Heart right ventricle (tissue), 16 donors: ENCODE results near the gene CLIC4. TPM values are rescaled to one million over a fixed set of nuclear protein-coding genes. Genes with fewer than 3 reads are reported as not detected.

Source experiments
- ATAC-seq, 8 donors: fragments of 200-7000 bp; cut with Tn5 transposase; one replicate each; pipeline ENCODE4 v1.9.1; 2020; ENCODE audit warnings: mild to moderate bottlenecking in 8 of 8, moderate library complexity in 8 of 8, moderate number of reproducible peaks in 1 of 8
- DNase-seq, 2 donors: peaks; one replicate each; pipeline ENCODE4 v3.0.0-alpha.2; 2020
- H3K27ac ChIP-seq, 10 donors: fragments of 200-600 bp; sonication (generic) in 2 of 10; one replicate each; pipeline versions ENCODE4 v1.5.0 to v1.8.0; 2020 to 2022; ENCODE audit warnings: mild to moderate bottlenecking in 3 of 10
- H3K27me3 ChIP-seq, 7 donors: fragments of 200-600 bp; one replicate each; pipeline ENCODE4 v1.8.0; 2021 to 2022; ENCODE audit warnings: mild to moderate bottlenecking in 2 of 7
- H3K36me3 ChIP-seq, 9 donors: fragments of 200-600 bp; sonication (generic) in 1 of 9; one replicate each; pipeline versions ENCODE4 v1.5.0 to v1.8.0; 2020 to 2022; ENCODE audit warnings: mild to moderate bottlenecking in 2 of 9
- H3K4me1 ChIP-seq, 9 donors: fragments of 200-600 bp; sonication (generic) in 1 of 9; one replicate each; pipeline versions ENCODE4 v1.5.0 to v1.8.0; 2020 to 2022; ENCODE audit warnings: mild to moderate bottlenecking in 4 of 9
- H3K4me3 ChIP-seq, 10 donors: fragments of 200-600 bp; sonication (generic) in 2 of 10; one replicate each; pipeline versions ENCODE4 v1.5.0 to v1.8.0; 2020 to 2022; ENCODE audit warnings: mild to moderate bottlenecking in 7 of 10, moderate library complexity in 2 of 10
- H3K9me3 ChIP-seq, 11 donors: fragments of 200-600 bp in 10 of 11; sonication (generic) in 2 of 11; one replicate each; pipeline versions ENCODE4 v1.5.0 to v1.8.0; 2013 to 2022; ENCODE audit warnings: mild to moderate bottlenecking in 2 of 11, control low read depth in 1 of 11, moderate library complexity in 1 of 11
- CTCF ChIP-seq, 9 donors: fragments of 200-600 bp; sonication (generic) in 2 of 9; IDR thresholded peaks; one replicate each; pipeline versions ENCODE4 v1.5.0 to v1.8.0; 2021 to 2022; ENCODE audit warnings: antibody characterized with exemption in 9 of 9, mild to moderate bottlenecking in 5 of 9, moderate library complexity in 1 of 9
- WGBS, 2 donors: extraction: QIAGEN DNeasy Blood & Tissue Kit; methylation state at CpG; one replicate each; pipeline ENCODE4 v1.1.7; 2013; ENCODE audit warnings: inconsistent platforms in 1 of 2; 5-methylcytosine and 5-hydroxymethylcytosine counted together
- intact Hi-C, 10 donors: fragments of 100-400 bp; cut with DNase I; formaldehyde crosslinking; loops; one replicate each; pipeline versions ENCODE4 v1.11.1 to v1.14.2; 2022
- polyA plus RNA-seq, 2 donors: library from polyadenylated mRNA; stranded (reverse); fragments of 200-250 nt; gene quantifications; one replicate each; pipeline ENCODE4 v1.2.3, GENCODE V29; 2013
- total RNA-seq, 10 donors: library from RNA; stranded (reverse); fragmentation: NEBNext Ultra II Directional in 3 of 10; extraction: Animal tissue kit (Norgen Biotek cat#: 25700) in 3 of 10; gene quantifications; one replicate each; pipeline versions ENCODE4 v1.2.1 to v1.2.4, GENCODE V29; 2021 to 2023
- donor health status: Arrhythmogenic right ventricular cardiomyopathy.
- donor health status: ischemic (EF 13 %, LVEDD 7.1; RV severe dilation, severe dysfunction).
- donor health status: healthy with polysubstance abuse.
- donor health status: DM: no; HTN: yes; CAD: no.
- donor health status: DM: no; HTN: no; CAD: no.
- donor health status: ischemic (EF 25% LVEDD 6.9; RV normal size, moderate dysfunction).
- donor health status: ischemic (EF 25% LVEDD 5.7; RV mildly dilated, moderate dysfunction).
- donor health status: healthy.
- donor health status: DM: yes; HTN: yes; CAD: no.
- donor health status: Ischemic cardiomyopathy.
- donor health status: ischemic (EF 35%, LVEDD 5.7; RV mildly dilated, moderate dysfunction).
- donor health status: nonischemic (EF 11% LVEDD 7.7; RV severe dilation, severe dysfunction).
- donor health status: DM: yes; HTN: yes; CAD: no.
- donor health status: PGD.
- donor health status: ischemic (EF 29% LVEDD 5.4; RV normal size, mild dysfunction).
- donor health status: nonischemic (EF 23%, LVEDD 6.1; RV moderate dilation, normal function).

The CLIC4 gene
- total and polyA plus RNA-seq, 12 donors, result 90.8 to 511 (median 336) TPM

GRCh38 chr1:24870551-24871195, 125.4 kb downstream of the CLIC4 start:
- DNase-seq, result no peak
- H3K4me1 ChIP-seq, result peaks cover 0 to 17% (median 0%) of the 10 kb centered on the region in 9 donors
- no peak for TF ChIP-seq CTCF (IDR thresholded peaks at IDR 0.05)
- intact Hi-C loops, result no loop called here
- peaks cover 0 to 54% (median 34%) of the 10 kb centered on the region in 7 donors for H3K27me3 ChIP-seq
- ATAC-seq, result no peak
- 55 to 61% methylated on average over 20 of the region's 20 CpGs for WGBS, 2 donors
- no peak overlapping the region for H3K4me3 ChIP-seq
- H3K9me3 ChIP-seq, result no peaks in the 10 kb centered on the region
- H3K27ac ChIP-seq, result no peak overlapping the region
- no peaks in the 10 kb centered on the region for H3K36me3 ChIP-seq

GRCh38 chr1:24871306-24871901, 126.2 kb downstream of the CLIC4 start:
- no peak overlapping the region for H3K27ac ChIP-seq
- H3K4me3 ChIP-seq, result no peak overlapping the region
- H3K4me1 ChIP-seq, result peaks cover 0 to 17% (median 0%) of the 10 kb centered on the region in 9 donors
- DNase-seq (no peak), ATAC-seq (no peak)
- no peaks in the 10 kb centered on the region for H3K36me3 ChIP-seq
- no peak for TF ChIP-seq CTCF (IDR thresholded peaks at IDR 0.05)
- intact Hi-C loops, result no loop called here
- H3K27me3 ChIP-seq, result peaks cover 0 to 49% (median 32%) of the 10 kb centered on the region in 7 donors
- H3K9me3 ChIP-seq, result no peaks in the 10 kb centered on the region
- WGBS, 2 donors, result 87 to 90% methylated on average over 11 of the region's 11 CpGs

- no peak for TF ChIP-seq CTCF (IDR thresholded peaks at IDR 0.05)
- intact Hi-C loops, result no loop called here
- no peaks in the 10 kb centered on the region for H3K36me3 ChIP-seq
- H3K27ac ChIP-seq, result no peak overlapping the region
- H3K4me1 ChIP-seq, result peaks cover 0 to 17% (median 0%) of the 10 kb centered on the region in 9 donors
- ATAC-seq, result peak in 6 of 8 donors; percentile 42 to 67 (median 50)
- WGBS, 2 donors, result 83 to 85% methylated on average over 19 of the region's 19 CpGs
- peak in 1 of 2 donors; percentile 16 for DNase-seq
- no peaks in the 10 kb centered on the region for H3K9me3 ChIP-seq
- peaks cover 0 to 44% (median 25%) of the 10 kb centered on the region in 7 donors for H3K27me3 ChIP-seq
- H3K4me3 ChIP-seq, result no peak overlapping the region
Observed at GRCh38 chr1:24872061-24872850, 127.0 kb downstream of the CLIC4 start.

GRCh38 chr1:24873148-24873547, 127.9 kb downstream of the CLIC4 start:
- Histone ChIP-seq H3K4me3 (no peak overlapping the region), H3K36me3 (no peaks in the 10 kb centered on the region), H3K27ac (no peak overlapping the region), H3K4me1 (peaks cover 0 to 17% (median 0%) of the 10 kb centered on the region in 9 donors), H3K27me3 (peaks cover 0 to 40% (median 27%) of the 10 kb centered on the region in 7 donors), H3K9me3 (no peaks in the 10 kb centered on the region)
- no peak for TF ChIP-seq CTCF (IDR thresholded peaks at IDR 0.05)
- 80 to 92% methylated on average over 1 of the region's 1 CpG for WGBS, 2 donors
- ATAC-seq (no peak), DNase-seq (no peak)
- intact Hi-C loops, result no loop called here
